PC-9 (cell line): ENCODE measurements around the gene CRYBG1. TPM values are rescaled to one million over a fixed set of nuclear protein-coding genes. Genes with fewer than 3 reads are reported as not detected.
A peak's percentile ranks its signal among the peaks of the same experiment; 100 is the strongest.

ENCODE experiments used
- BruUV-seq: library from RNA; stranded (reverse); fragments of 400-500 nt; replicated peaks from 2 replicates; lab custom pipeline; 2021; lab: Mats Ljungman, UMichigan
- CTCF ChIA-PET: fragments of 300-600 bp; sonication (Branson Sonifier 250); formaldehyde crosslinking; loops from one replicate; lab custom pipeline; 2022; ENCODE audit warnings: antibody characterized with exemption; lab: Charles Lee
- POLR2A ChIA-PET: fragments of 300-600 bp; sonication (Branson Sonifier 250); formaldehyde crosslinking; loops from one replicate; lab custom pipeline; 2022; ENCODE audit warnings: antibody characterized with exemption; ENCODE audit not compliant: unreplicated experiment; lab: Charles Lee
- DNase-seq, 2 experiments: peaks; one replicate each; pipeline versions ENCODE4 v3.0.0 to v3.0.0-alpha.2; 2015 to 2022; ENCODE audit warnings: mixed read lengths in 1 of 2
- H2AFZ ChIP-seq: fragments of 200-600 bp; sonication (generic); 2 replicates; pipeline ENCODE4 v1.8.1; 2017; ENCODE audit warnings: antibody characterized with exemption
- H3F3A ChIP-seq: fragments of 200-600 bp; sonication (generic); 2 replicates; pipeline ENCODE4 v1.8.1; 2017; ENCODE audit warnings: antibody characterized with exemption, mild to moderate bottlenecking, low read depth; ENCODE audit not compliant: insufficient read depth
- H3K27ac ChIP-seq: fragments of 200-600 bp; sonication (generic); 2 replicates; pipeline ENCODE4 v1.6.1; 2016; ENCODE audit warnings: mixed run types
- H3K27me3 ChIP-seq: fragments of 200-600 bp; sonication (generic); 2 replicates; pipeline ENCODE4 v1.6.1; 2016; ENCODE audit warnings: low read depth, mixed run types; ENCODE audit not compliant: insufficient read depth
- H3K36me3 ChIP-seq: fragments of 200-600 bp; sonication (generic); 2 replicates; pipeline ENCODE4 v1.6.1; 2016; ENCODE audit warnings: low read depth, mixed run types
- H3K4me1 ChIP-seq: fragments of 200-600 bp; sonication (generic); replicated peaks from 2 replicates; pipeline ENCODE4 v1.6.1; 2016; ENCODE audit warnings: mixed run types; ENCODE audit not compliant: insufficient read depth
- H3K4me2 ChIP-seq: fragments of 200-600 bp; sonication (generic); 2 replicates; pipeline ENCODE4 v1.6.1; 2017; ENCODE audit warnings: mixed run types
- H3K4me3 ChIP-seq: fragments of 200-600 bp; sonication (generic); 2 replicates; pipeline ENCODE4 v1.6.1; 2016; ENCODE audit warnings: mixed run types
- H3K79me2 ChIP-seq: fragments of 200-600 bp; sonication (generic); 2 replicates; pipeline ENCODE4 v1.6.1; 2017; ENCODE audit warnings: low read depth, mixed run types
- H3K9me2 ChIP-seq: fragments of 200-600 bp; sonication (generic); 2 replicates; pipeline ENCODE4 v1.8.1; 2017; ENCODE audit warnings: mild to moderate bottlenecking; ENCODE audit not compliant: insufficient read depth
- H3K9me3 ChIP-seq: fragments of 200-600 bp; sonication (generic); 2 replicates; pipeline ENCODE4 v1.8.1; 2016; ENCODE audit warnings: low read depth; ENCODE audit not compliant: insufficient read depth
- H4K20me1 ChIP-seq: fragments of 200-600 bp; sonication (generic); 2 replicates; pipeline ENCODE4 v1.8.1; 2017; ENCODE audit not compliant: insufficient read depth
- EZH2 ChIP-seq: fragments of 200-600 bp; sonication (generic); IDR thresholded peaks from 2 replicates; pipeline ENCODE4 v1.8.0; 2017; ENCODE audit warnings: antibody characterized with exemption, low read depth
- intact Hi-C: fragments of 100-400 bp; cut with micrococcal nuclease; formaldehyde crosslinking; loops from one replicate; pipeline ENCODE4 v1.10.0; 2022; ENCODE audit not compliant: unreplicated experiment
- total RNA-seq: library from RNA; stranded (reverse); gene quantifications from 2 replicates; pipeline ENCODE4 v1.2.3, GENCODE V29; 2021
- TF ChIP-seq, protein P1 (sequence below): fragments of 200-600 bp; sonication (generic); conservative IDR thresholded peaks from 2 replicates; pipeline ENCODE4 v1.6.1; 2017; ENCODE audit warnings: mixed run types, antibody characterized with exemption, mild to moderate bottlenecking, moderate library complexity

Gene CRYBG1
- total RNA-seq, 1 experiment from 2014 or later, result 49.3 TPM

GRCh38 chr6:106540907-106541306 is 180.4 kb downstream of the CRYBG1 start:
- no peaks in the 10 kb centered on the region for H4K20me1 ChIP-seq
- H3K79me2 ChIP-seq, result no peaks in the 10 kb centered on the region
- TF ChIP-seq, protein P1, sequence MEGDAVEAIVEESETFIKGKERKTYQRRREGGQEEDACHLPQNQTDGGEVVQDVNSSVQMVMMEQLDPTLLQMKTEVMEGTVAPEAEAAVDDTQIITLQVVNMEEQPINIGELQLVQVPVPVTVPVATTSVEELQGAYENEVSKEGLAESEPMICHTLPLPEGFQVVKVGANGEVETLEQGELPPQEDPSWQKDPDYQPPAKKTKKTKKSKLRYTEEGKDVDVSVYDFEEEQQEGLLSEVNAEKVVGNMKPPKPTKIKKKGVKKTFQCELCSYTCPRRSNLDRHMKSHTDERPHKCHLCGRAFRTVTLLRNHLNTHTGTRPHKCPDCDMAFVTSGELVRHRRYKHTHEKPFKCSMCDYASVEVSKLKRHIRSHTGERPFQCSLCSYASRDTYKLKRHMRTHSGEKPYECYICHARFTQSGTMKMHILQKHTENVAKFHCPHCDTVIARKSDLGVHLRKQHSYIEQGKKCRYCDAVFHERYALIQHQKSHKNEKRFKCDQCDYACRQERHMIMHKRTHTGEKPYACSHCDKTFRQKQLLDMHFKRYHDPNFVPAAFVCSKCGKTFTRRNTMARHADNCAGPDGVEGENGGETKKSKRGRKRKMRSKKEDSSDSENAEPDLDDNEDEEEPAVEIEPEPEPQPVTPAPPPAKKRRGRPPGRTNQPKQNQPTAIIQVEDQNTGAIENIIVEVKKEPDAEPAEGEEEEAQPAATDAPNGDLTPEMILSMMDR, result no peak
- TF ChIP-seq EZH2, result no peak
- no peaks in the 10 kb centered on the region for H3K27me3 ChIP-seq
- no peaks in the 10 kb centered on the region; the same call in 1 of the 2 replicates for H3K9me3 ChIP-seq
- peaks cover 21% of the 10 kb centered on the region for H3K4me1 ChIP-seq
- H3K36me3 ChIP-seq, result peaks cover 27% of the 10 kb centered on the region
- intact Hi-C loops, result no loop called here
- H3K27ac ChIP-seq, result peak overlapping the region; percentile 27; the same call in 1 of the 2 replicates
- no peak overlapping the region for H2AFZ ChIP-seq
- no TSS peak for BruUV-seq
- H3K4me2 ChIP-seq, result peak overlapping the region; percentile 51
- peak in 1 of 2 experiments; percentile 55 for DNase-seq
- no peaks in the 10 kb centered on the region for H3K9me2 ChIP-seq
- H3F3A ChIP-seq, result peaks cover 15% of the 10 kb centered on the region
- no peak overlapping the region for H3K4me3 ChIP-seq
- ChIA-PET POLR2A (no interaction called here), CTCF (no interaction called here)

GRCh38 chr6:106546261-106546690 is 185.8 kb downstream of the CRYBG1 start:
- ChIA-PET POLR2A (interaction anchor here (0.5 kb wide), 2 partner anchors 15 to 22 kb away, joined by 3 to 10 read pairs; no protein-coding TSS in a partner anchor), CTCF (interaction anchor here (1.1 kb wide), 1 partner anchor 20 kb away, joined by 5 read pairs; no protein-coding TSS in a partner anchor)
- DNase-seq, result peak; percentile 45 to 77
- Histone ChIP-seq H3K9me2 (no peaks in the 10 kb centered on the region; the same call in 1 of the 2 replicates), H3K9me3 (no peaks in the 10 kb centered on the region; the same call in 1 of the 2 replicates), H3K4me1 (peaks cover 32% of the 10 kb centered on the region), H3K4me3 (no peak overlapping the region), H3K27me3 (no peaks in the 10 kb centered on the region), H4K20me1 (no peaks in the 10 kb centered on the region), H3K27ac (peak overlapping the region; percentile 93), H3K79me2 (no peaks in the 10 kb centered on the region), H3K36me3 (peaks cover 29% of the 10 kb centered on the region), H3F3A (peaks cover 37% of the 10 kb centered on the region), H3K4me2 (peak overlapping the region; percentile 63), H2AFZ (0 out of 2 replicates have a peak overlapping the region, but pooled peaks have one; percentile 14)
- intact Hi-C loops, result loop anchor here (2.0 kb wide), 1 partner anchor 33 kb away; no protein-coding TSS in a partner anchor
- BruUV-seq, result no TSS peak
- no peak for TF ChIP-seq EZH2
- TF ChIP-seq, protein P1, result no peak

DNA sequence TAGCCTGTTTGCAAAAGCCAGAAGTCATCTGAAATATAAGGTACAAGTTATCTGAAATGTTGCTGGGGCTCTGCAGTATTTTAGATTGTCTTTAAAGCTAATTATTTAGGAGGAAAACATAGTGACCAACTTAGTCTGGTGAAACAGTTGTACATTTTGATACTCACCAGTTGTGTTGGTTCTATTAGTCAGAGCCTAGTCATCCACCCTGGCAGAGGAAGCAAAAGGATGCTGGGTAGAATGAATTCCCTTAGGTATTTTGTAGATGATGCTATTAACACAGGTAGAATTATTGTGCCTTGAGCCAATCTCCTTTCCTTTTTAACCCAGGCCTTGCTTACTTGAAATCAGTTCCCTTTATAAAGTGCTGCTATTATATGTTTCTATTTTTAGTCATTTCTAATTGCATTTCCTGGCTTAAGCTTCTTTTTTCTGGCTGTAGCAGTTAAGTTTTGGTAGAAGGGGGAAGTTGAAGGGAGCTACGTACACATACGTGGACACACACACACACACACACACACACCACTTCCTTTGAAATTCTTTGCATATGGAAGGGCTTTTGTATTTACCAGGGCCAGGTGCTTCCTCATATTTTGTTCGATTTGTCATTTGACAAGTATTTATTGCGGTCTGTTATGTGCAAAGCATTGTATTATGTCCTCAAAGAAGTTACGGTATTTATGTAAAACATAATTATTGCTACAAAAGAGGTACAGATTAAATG is 186.3 kb downstream of the CRYBG1 start:
- Histone ChIP-seq H3K4me2 (peak overlapping the region; percentile 63), H2AFZ (0 out of 2 replicates have a peak overlapping the region, but pooled peaks have one; percentile 14), H3K9me2 (no peaks in the 10 kb centered on the region; the same call in 1 of the 2 replicates), H4K20me1 (no peaks in the 10 kb centered on the region), H3K79me2 (no peaks in the 10 kb centered on the region), H3K4me3 (peak overlapping the region; percentile 3; the same call in 1 of the 2 replicates), H3K27ac (peak overlapping the region; percentile 93), H3F3A (peaks cover 37% of the 10 kb centered on the region), H3K9me3 (no peaks in the 10 kb centered on the region; the same call in 1 of the 2 replicates), H3K36me3 (peaks cover 31% of the 10 kb centered on the region), H3K4me1 (peaks cover 31% of the 10 kb centered on the region), H3K27me3 (no peaks in the 10 kb centered on the region)
- ChIA-PET CTCF (interaction anchor here (1.1 kb wide), 1 partner anchor 19 kb away, joined by 5 read pairs; no protein-coding TSS in a partner anchor), POLR2A (interaction anchor here (0.5 kb wide), 2 partner anchors 14 to 23 kb away, joined by 3 to 10 read pairs; no protein-coding TSS in a partner anchor)
- TF ChIP-seq, protein P1, result no peak
- TF ChIP-seq EZH2, result no peak
- peak; percentile 48 to 90 for DNase-seq
- intact Hi-C loops, result loop anchor here (2.0 kb wide), 1 partner anchor 34 kb away; no protein-coding TSS in a partner anchor
- TSS peak; percentile 36 for BruUV-seq
